GM18520 (cell line): ENCODE measurements around the gene DOCK4.

ENCODE experiments used
- ATAC-seq: cut with Tn5 transposase; IDR thresholded peaks from one replicate; pipeline ENCODE4 v1.9.1; 2021; ENCODE audit not compliant: unreplicated experiment

Gene DOCK4

DNA sequence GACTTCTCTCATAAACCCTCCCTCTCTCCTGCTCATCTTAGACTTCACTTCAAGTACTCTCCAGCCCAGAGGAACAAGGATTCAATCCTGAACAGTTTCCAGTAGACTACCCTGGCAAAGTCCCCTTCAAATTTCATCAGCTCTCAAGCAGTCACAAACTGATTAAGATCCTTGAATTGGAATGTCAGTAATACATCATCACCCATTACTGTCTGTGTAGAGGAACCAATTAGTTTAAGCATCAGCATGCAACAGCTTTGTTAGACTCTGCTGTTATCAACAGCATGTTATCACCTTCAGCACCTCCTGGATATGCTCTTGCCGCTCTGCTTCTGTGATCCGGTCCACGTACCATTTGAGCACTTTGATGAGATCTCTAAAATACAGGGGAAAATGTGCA is 336.9 kb downstream of the DOCK4 start:
- no peak for ATAC-seq

GRCh38 chr7:111867348-111867931 is 338.8 kb downstream of the DOCK4 start:
- no peak for ATAC-seq

DNA sequence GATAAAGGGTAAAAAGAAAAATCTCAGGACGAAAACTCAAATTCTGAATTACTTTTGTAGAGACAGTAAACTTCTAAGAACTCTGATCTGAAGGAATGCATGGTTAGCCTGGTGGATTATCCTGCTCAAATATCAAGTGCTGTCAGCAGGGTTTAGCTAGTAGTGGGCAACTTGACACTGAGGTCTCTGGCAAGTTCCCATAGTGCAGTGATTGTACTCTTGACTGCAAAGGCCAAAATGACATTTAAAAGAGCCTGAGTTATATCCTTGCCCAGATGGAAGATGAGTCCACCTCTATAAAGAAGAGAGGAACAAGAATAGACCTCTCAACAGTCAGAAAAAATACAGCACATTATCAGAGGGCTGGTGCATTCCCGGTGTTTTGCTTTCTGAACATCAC is 339.4 kb downstream of the DOCK4 start:
- ATAC-seq: no peak

GRCh38 chr7:111865430-111865829 is 340.8 kb downstream of the DOCK4 start:
- no peak for ATAC-seq

DNA sequence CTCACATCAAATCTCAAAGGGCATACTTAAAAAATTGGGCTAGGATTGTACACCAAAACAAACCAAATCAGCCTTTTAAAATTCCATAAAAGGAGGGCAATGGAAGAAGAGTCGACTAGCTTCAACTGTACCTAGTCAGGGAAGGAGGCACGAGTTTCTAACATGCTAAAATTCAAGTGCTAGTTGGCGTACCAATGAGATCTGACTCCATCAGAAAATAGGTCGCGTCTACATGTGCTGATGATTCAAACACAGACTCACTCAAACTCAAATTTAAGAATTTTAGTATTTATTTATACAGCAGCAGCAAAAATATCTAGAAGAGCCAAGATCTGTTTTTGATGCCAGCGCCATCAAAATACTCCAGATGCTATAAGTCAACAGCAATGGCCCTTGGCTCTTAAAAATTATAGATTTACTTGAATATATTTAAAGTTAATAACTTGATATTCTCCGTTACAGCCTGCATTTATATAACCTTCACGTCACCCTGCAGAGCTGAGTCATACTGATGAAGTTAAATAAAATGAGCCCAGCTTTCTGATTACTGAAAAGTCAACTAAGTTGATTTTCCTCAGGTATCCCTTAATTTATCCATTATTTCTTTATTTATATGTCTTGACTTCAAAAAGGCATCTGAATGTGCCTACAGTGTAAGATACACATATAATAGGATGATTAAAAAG is 341.8 kb downstream of the DOCK4 start:
- ATAC-seq: no peak

DNA sequence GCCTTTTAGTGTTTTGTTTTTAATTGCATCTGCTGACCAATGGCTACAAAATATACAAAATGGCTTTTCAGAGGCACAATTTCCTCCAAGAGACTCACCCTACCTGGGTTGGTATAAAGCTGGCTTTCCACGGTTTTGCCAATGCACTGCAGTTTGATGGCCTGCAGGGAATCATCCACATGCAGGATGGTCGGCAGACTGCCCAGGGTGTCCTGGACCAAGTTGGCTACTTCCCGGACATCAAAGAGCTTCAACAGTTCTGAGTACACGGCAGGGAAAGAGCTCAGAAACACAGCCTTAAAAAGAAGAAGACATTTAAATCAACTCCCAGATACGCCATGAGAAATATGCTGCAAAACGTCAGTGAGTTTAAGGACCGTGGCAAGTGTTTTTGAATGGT is 342.9 kb downstream of the DOCK4 start:
- no peak for ATAC-seq

DNA sequence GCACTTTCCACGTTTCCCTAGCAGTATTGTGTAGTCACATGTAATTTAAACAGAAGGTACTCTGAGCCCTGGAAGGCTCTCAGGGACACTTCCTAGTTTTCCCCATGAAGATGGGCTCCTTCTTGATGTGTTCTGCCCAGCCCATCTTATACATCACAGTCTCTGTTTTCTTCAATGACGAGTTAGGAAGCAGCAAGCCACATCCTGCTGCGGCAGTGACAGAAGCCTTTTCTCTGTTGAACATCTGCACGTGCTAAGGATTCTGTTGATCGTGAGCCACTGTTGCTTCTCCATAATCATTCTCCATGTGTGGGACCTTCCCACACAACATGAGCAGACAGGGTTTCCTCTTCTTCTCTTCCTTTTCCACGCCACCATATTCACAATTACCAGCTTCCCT is 346.0 kb downstream of the DOCK4 start:
- ATAC-seq: no peak

GRCh38 chr7:111858331-111858730 is 347.9 kb downstream of the DOCK4 start:
- no peak for ATAC-seq

DNA sequence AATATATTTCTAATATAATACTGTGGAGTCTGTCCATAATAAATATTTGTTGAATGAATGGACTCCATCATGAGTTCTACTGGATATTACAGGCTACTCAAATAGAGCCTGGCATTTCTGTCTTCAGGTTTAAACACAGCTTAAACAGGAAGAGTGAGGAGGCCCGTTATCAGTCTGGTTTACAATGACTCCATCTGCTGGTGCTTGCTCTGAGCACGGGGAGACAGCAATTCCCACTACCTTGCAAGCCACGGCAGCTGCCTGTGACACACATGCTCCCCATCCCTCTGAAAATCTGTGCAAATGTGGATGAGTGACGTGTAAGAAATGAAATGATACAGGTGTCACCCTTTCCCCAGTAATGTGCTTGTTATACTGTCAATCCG is 350.4 kb downstream of the DOCK4 start:
- ATAC-seq: no peak

DNA sequence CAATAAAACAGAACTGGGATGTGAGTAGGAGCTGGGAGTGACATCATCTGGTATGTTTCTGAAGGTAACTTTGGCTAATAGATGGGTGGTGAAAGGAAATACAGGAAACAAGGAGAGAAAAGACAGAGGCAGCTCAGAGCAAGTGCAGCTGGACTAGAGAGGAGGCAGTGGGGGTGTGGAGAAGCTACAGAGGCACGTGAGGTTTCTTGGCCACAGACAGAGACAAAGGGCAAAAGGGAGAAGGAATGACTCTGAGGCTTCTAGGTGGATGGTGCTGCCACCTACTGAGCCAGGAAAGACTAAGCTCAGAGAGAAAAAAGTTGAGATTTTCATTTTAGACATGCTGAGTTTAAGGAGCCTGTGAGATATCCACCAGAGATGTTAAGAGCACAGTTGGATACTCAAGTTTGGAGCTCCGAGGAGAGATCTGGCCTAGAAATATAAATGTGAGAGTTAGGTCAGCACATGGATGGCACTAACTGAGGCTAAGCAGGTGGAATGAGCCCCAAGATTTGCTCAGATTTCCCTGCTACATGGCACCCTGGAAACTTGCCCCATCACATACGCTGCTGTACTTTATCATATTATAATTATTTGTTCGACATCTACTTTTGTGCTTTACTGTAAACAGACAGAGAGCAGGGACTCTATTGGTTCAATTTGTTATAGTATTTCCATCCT is 350.9 kb downstream of the DOCK4 start:
- ATAC-seq: peak; percentile 52

- no peak for ATAC-seq
Measured at GRCh38 chr7:111853201-111853990, 352.8 kb downstream of the DOCK4 start.

DNA sequence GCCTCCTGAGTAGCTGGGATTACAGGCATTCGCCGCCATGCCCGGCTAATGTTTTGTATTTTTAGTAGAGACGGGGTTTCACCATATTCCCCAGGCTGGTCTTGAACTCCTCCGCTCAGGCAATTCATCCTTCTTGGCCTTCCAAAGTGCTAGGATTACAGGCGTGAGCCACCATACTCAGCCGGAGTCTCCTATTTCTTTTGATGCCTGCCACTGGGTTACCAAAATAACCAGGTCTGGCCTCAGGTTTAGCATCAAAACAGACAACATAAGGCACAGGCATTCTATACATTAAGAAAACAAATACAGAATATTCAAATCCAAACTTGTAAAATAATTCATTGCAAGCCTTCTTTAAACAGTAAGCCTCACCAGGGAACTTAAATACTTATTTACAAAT is 354.1 kb downstream of the DOCK4 start:
- ATAC-seq: no peak

DNA sequence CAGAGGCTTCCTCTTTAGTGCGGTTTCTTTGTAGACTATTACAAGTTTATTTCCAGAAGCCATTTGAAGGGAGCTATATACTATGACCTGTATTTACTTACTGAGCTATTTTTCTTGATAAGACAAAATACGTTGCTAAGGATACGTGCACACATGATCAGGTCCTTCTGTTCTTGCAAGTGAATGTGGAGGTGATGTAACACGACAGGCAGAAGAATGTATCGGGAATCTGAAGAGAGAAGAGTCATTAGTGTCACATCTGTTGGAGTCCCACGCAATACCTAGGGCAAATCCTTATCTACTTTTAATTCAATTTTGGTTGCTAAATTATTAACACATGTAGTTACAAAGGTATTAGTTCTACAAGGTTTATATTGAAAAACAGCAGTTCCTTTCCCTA is 359.3 kb downstream of the DOCK4 start:
- ATAC-seq: no peak

DNA sequence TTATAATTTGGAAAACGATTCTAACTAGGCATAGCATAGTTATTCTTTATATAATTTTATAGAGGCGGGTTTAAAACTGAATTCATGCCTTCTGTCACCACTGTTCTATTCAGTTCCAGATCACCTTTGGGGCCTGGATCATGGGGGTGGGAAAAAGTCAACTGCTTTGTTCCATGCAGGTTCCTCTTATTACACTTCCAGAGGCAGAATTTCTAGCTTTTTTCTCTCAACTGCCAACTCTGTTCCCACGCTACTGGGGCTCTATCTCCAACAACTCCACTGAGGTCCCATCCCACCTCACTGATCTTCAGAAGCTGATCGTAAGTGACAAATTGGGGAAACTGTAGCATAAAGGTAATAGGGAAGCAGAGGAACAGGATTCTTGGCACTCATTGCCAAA is 360.3 kb downstream of the DOCK4 start:
- ATAC-seq: no peak

DNA sequence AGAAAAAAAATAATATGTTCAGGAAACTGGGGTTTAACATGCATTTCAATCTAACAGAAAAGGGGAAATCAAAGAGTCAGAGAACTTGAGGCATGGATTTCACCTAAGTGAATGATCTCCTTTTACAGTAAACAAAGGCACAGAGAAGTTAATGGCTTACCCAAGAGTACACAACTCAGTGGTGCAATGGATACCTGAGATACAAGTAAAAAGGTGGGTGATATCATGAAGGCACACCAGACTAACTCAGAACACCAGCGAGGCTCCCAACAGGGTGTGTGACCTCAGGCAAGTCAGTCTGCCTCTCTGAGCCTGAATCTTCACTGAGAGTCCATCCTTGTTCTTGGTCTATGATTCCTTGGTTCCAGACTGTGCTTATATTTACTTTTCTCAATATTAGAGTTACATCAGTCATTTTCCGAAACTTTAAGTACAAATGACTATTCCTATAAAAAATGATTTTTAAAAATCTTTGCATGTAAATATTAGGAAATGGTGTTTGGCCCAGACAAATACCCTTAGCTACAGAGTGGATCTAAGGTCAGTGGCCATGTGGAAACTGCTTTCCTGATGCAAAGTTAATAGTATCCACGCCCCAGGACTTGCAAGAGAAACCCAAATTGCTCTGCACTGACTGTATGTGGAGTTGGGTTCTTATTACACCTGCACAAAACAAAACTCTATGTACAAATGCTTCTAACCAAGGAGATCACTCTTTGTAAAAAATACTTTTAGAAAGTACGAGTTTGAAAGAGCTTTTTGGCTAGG is 361.1 kb downstream of the DOCK4 start:
- no peak for ATAC-seq

DNA sequence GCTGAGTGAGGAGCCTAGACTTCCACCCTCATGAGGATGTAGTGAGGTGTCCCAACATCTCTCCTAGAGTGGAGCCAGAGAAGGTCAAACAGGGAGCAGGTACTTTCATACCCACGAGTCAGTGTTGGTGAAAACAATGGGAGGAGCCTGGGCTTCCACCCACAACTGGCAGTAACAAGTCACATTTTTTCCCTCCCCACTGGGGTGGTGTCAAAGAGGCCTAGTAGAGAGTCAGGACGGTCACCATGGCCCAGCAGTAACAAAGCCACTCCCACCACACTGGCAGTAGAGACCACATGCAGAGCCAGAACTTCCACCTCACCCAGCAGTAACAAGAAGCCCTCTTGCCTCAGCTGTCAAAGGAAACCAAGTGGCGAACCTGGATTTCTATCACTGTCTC is 363.7 kb downstream of the DOCK4 start:
- no peak for ATAC-seq

DNA sequence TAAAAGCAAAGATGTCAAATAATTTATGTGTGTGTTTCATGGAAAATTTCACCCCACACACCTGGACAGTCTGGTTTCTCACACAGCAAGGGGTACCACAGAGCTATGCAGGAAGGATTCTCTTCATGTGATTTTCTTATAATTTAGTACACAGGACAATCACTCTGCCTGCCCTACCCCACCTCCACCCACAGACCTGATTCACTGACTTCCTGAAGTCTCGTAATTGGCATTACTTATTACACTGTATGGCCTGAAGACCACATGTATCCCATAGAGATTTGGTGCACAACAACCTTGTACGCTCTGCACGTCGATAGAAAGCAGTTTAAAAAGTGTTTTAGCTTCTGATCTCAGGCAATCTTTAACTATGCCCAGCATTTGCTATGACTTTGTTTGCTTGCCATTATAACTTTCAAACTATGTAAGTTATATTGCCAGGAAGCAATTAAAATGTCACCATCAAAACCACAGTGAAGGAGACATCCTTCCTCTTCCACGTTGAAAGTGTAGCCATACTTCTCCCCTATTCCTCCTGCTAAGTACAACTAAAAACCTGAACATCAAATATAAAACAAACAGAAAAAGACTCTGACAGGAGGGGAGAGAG is 364.5 kb downstream of the DOCK4 start:
- ATAC-seq: no peak

DNA sequence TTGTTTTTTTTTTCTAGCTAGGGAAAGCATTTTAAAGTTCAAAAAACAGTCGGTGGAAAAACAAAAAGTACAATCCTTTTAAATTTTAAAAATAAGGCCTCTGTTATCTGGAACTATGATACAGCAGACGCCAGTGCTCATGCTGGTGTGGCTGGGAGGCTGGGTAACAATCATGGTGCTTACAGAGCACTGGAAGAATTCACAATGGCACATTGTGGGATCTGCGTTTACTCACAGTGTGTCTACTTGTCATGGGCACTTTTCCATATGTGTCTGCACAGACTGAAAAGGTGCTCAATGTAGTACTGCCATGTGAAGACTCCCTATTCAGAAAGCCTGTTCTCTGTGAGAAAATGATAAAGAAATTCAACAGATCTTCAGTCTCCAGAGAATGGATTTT is 365.7 kb downstream of the DOCK4 start:
- no peak for ATAC-seq

DNA sequence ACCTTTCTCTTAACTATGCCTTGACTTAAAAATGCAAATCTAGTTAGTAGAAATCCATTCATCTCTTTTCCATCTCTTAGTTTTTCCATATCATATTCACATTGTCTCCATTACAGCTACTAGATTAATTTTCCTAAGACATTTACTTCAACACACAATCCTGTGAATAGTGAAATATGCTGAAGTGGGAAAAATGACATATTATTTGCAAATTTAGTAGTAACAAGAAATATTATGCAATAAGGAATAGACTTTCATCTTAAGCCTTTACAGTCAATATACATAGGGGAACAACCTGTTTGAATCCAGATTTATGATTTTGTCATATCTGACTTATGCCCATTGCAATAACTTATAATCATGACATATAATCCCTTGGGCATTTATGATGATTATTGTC is 366.9 kb downstream of the DOCK4 start:
- no peak for ATAC-seq

DNA sequence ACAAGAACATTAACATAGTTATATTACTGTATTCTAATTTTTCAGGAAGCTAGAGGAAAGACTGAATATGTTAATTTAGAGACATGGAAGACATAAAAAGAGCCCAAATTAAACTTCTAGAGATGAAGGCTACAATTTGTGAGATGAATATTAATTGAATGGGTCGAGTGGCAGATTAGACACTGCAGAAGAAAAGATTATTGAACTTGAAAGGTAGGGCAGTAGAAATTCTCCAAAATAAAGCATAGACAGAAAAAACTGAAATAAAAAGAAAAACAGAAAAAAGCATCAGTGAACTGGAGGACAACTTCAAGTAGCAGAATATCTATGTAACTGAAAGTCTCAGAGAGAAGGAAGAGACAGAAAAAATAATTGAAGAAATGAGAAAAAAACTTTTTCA is 369.6 kb downstream of the DOCK4 start:
- ATAC-seq: no peak

DNA sequence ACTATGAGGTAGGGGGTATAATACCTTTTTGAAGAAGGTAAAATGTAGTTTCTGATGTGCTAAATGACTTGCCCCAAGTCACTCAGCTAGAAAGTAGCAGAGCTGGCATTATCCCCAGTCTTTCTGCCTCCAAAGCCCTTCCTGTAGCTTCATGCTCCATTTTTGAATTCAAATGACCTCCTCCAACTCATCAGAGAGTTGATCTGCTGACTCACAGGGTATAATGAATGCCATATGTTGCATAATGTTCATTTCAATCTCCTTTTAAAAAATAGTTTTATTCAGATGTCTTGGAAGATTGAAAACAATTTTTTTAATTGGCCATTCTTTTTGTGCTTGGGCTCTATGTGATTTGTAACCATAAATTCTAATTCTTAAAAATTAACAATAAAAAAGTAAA is 371.1 kb downstream of the DOCK4 start:
- ATAC-seq: no peak
